ENCODE data around the gene ZNRF1.

DNA sequence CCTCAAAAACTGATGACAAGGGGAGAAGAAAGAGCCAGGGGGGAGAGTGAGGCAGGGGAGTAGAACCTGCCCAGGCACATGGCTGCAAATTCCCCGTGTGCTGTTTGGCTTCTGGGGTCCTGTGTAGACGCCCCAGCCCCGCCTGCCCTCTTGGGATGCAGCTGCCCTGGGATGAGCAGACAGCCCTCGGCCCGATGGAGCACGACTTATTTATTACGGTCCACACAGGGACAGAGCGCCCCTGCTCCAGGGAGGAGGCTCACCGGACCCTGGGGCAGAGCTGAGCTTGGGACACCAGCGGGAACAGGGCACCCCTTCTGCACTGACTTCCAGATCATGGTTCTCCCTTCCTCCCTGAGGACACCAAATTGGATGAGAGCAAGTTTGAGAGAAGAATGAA lies 108.7 kb downstream of the ZNRF1 start:
- TF ChIP-seq EP300 (IDR thresholded peaks at IDR 0.05) (no peak), POLR2AphosphoS5 (IDR thresholded peaks at IDR 0.05) (no peak), POLR2A (IDR thresholded peaks at IDR 0.05) (no peak)
- TF ChIP-seq, protein P1, sequence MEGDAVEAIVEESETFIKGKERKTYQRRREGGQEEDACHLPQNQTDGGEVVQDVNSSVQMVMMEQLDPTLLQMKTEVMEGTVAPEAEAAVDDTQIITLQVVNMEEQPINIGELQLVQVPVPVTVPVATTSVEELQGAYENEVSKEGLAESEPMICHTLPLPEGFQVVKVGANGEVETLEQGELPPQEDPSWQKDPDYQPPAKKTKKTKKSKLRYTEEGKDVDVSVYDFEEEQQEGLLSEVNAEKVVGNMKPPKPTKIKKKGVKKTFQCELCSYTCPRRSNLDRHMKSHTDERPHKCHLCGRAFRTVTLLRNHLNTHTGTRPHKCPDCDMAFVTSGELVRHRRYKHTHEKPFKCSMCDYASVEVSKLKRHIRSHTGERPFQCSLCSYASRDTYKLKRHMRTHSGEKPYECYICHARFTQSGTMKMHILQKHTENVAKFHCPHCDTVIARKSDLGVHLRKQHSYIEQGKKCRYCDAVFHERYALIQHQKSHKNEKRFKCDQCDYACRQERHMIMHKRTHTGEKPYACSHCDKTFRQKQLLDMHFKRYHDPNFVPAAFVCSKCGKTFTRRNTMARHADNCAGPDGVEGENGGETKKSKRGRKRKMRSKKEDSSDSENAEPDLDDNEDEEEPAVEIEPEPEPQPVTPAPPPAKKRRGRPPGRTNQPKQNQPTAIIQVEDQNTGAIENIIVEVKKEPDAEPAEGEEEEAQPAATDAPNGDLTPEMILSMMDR (IDR thresholded peaks at IDR 0.05), result no peak

Measured in suprapubic skin (tissue), 4 donors.